H1 (cell line): Measurements from ENCODE around the gene EFCAB6. TPM values are rescaled to one million over a fixed set of nuclear protein-coding genes. Genes with fewer than 3 reads are reported as not detected.

Experiments
- CTCF ChIA-PET: fragments of 300-600 bp; sonication (Branson Sonifier 250); formaldehyde crosslinking; loops from one replicate; lab custom pipeline; 2021; ENCODE audit not compliant: partially characterized antibody; lab: Charles Lee
- POLR2A ChIA-PET: fragments of 300-600 bp; sonication (Branson Sonifier 250); formaldehyde crosslinking; loops from one replicate; lab custom pipeline; 2021; ENCODE audit warnings: inconsistent platforms; ENCODE audit not compliant: partially characterized antibody; lab: Charles Lee
- DNase-seq, 2 experiments: peaks; one replicate each; pipeline versions ENCODE4 v3.0.0 to v3.0.0-alpha.2; 2010 to 2022; ENCODE audit warnings: low spot score in 2 of 2, low read depth in 1 of 2, mixed read lengths in 1 of 2
- FAIRE-seq: peaks from 2 replicates; lab custom pipeline; 2011; peaks lifted over from hg19 to GRCh38; lab: Jason Lieb, UNC
- H2AFZ ChIP-seq: 2 replicates; pipeline ENCODE4 v1.8.1; 2012; ENCODE audit warnings: low read length, inconsistent platforms
- H2AK5ac ChIP-seq: 2 replicates; pipeline ENCODE4 v1.6.1; 2013; ENCODE audit warnings: low read depth, low read length
- H2BK120ac ChIP-seq: replicated peaks from 2 replicates; pipeline ENCODE3; 2013; ENCODE audit warnings: low read depth, low read length, inconsistent platforms
- H2BK12ac ChIP-seq: 2 replicates; pipeline ENCODE4 v1.6.1; 2013; ENCODE audit warnings: low read depth, low read length
- H2BK15ac ChIP-seq: 2 replicates; pipeline ENCODE4 v1.6.1; 2013; ENCODE audit warnings: low read length
- H2BK20ac ChIP-seq: 2 replicates; pipeline ENCODE4 v1.6.1; 2013; ENCODE audit warnings: low read length
- H2BK5ac ChIP-seq: 2 replicates; pipeline ENCODE4 v1.6.1; 2013; ENCODE audit warnings: low read depth, low read length
- H3K14ac ChIP-seq: 2 replicates; pipeline ENCODE4 v1.6.1; 2013; ENCODE audit warnings: inconsistent platforms; ENCODE audit not compliant: insufficient read length
- H3K18ac ChIP-seq: 2 replicates; pipeline ENCODE4 v1.6.1; 2013; ENCODE audit warnings: low read length; ENCODE audit errors: extremely low read depth
- H3K23ac ChIP-seq: 2 replicates; pipeline ENCODE4 v1.6.1; 2013; ENCODE audit warnings: inconsistent platforms; ENCODE audit not compliant: insufficient read length
- H3K23me2 ChIP-seq: 2 replicates; pipeline ENCODE4 v1.6.1; 2013; ENCODE audit warnings: low read depth, low read length
- H3K27ac ChIP-seq: 2 replicates; pipeline ENCODE4 v1.6.1; 2011; ENCODE audit warnings: low read depth, low read length, inconsistent platforms
- H3K27me3 ChIP-seq, 4 experiments: replicated peaks in 1 of 4; 1 replicate in 1 of 4; 2 replicates in 3 of 4; pipeline versions ENCODE4 v1.6.1 to v1.8.1; 2011 to 2013; ENCODE audit warnings: low read length in 3 of 4, mild to moderate bottlenecking in 3 of 4, inconsistent platforms in 2 of 4, mixed read lengths in 2 of 4, moderate library complexity in 1 of 4; ENCODE audit not compliant: control insufficient read depth in 3 of 4, insufficient read depth in 3 of 4; ENCODE audit errors: extremely low read depth in 1 of 4
- H3K36me3 ChIP-seq, 4 experiments: 2 replicates each; pipeline versions ENCODE4 v1.6.1 to v1.8.1; 2011 to 2013; ENCODE audit warnings: mild to moderate bottlenecking in 4 of 4, low read length in 3 of 4, moderate library complexity in 2 of 4, control low read depth in 1 of 4, inconsistent platforms in 1 of 4; ENCODE audit not compliant: insufficient read depth in 4 of 4, control insufficient read depth in 2 of 4
- H3K4ac ChIP-seq: replicated peaks from 2 replicates; pipeline ENCODE3; 2013; ENCODE audit warnings: low read length, low read depth, mixed read lengths, inconsistent platforms; ENCODE audit not compliant: insufficient read length
- H3K4me1 ChIP-seq, 4 experiments: replicated peaks in 1 of 4; 1 replicate in 1 of 4; 2 replicates in 3 of 4; pipeline versions ENCODE4 v1.6.1 to v1.8.1; 2011 to 2013; ENCODE audit warnings: low read length in 3 of 4, inconsistent platforms in 2 of 4, mixed read lengths in 1 of 4; ENCODE audit not compliant: insufficient read depth in 4 of 4, control insufficient read depth in 3 of 4
- H3K4me2 ChIP-seq, 2 experiments: 2 replicates each; pipeline versions ENCODE4 v1.6.1 to v1.8.1; 2011 to 2013; ENCODE audit warnings: low read depth in 2 of 2, low read length in 2 of 2, control low read depth in 1 of 2, inconsistent platforms in 1 of 2, mild to moderate bottlenecking in 1 of 2; ENCODE audit not compliant: insufficient read depth in 1 of 2
- H3K4me3 ChIP-seq, 4 experiments: fragments of 200-600, 300-600 bp in 1 of 4; sonication (generic), shearing (Covaris generic), sonication (Bioruptor Twin) in 1 of 4; 2 replicates each; pipeline versions ENCODE4 v1.5.1 to v1.8.1; 2011 to 2016; ENCODE audit warnings: low read length in 4 of 4, low read depth in 3 of 4, control low read depth in 2 of 4, inconsistent platforms in 2 of 4, mild to moderate bottlenecking in 2 of 4, mixed read lengths in 1 of 4, moderate library complexity in 1 of 4; ENCODE audit not compliant: insufficient read depth in 2 of 4; ENCODE audit errors: extremely low read depth in 1 of 4
- H3K56ac ChIP-seq: replicated peaks from 2 replicates; pipeline ENCODE3; 2013; ENCODE audit warnings: low read depth, mild to moderate bottlenecking, mixed read lengths, low read length, inconsistent platforms; ENCODE audit not compliant: insufficient read length
- H3K79me1 ChIP-seq: 2 replicates; pipeline ENCODE4 v1.6.1; 2013; ENCODE audit warnings: low read depth, low read length, control low read depth
- H3K79me2 ChIP-seq, 2 experiments: 2 replicates each; pipeline versions ENCODE4 v1.6.1 to v1.8.1; 2012 to 2013; ENCODE audit warnings: low read length in 2 of 2, mild to moderate bottlenecking in 2 of 2, inconsistent platforms in 1 of 2; ENCODE audit not compliant: insufficient read depth in 2 of 2, control insufficient read depth in 1 of 2
- H3K9ac ChIP-seq, 4 experiments: replicated peaks in 1 of 4; 1 replicate in 1 of 4; 2 replicates in 3 of 4; pipeline versions ENCODE4 v1.6.1 to v1.8.1; 2011 to 2013; ENCODE audit warnings: low read depth in 3 of 4, low read length in 3 of 4, control low read depth in 2 of 4, mild to moderate bottlenecking in 2 of 4, moderate library complexity in 2 of 4, inconsistent platforms in 1 of 4; ENCODE audit errors: extremely low read depth in 1 of 4
- H3K9me3 ChIP-seq, 2 experiments: 2 replicates each; pipeline versions ENCODE4 v1.6.1 to v1.8.1; 2012 to 2013; ENCODE audit warnings: mild to moderate bottlenecking in 2 of 2, moderate library complexity in 2 of 2, control low read depth in 1 of 2, inconsistent platforms in 1 of 2, low read depth in 1 of 2, low read length in 1 of 2, mixed read lengths in 1 of 2; ENCODE audit not compliant: insufficient read depth in 2 of 2
- H4K20me1 ChIP-seq, 2 experiments: replicated peaks in 1 of 2; 2 replicates each; pipeline versions ENCODE3 to v1.8.1; 2011 to 2013; ENCODE audit warnings: inconsistent platforms in 2 of 2, low read length in 2 of 2, mild to moderate bottlenecking in 1 of 2; ENCODE audit not compliant: insufficient read depth in 2 of 2, control insufficient read depth in 1 of 2
- H4K5ac ChIP-seq: 2 replicates; pipeline ENCODE4 v1.6.1; 2013; ENCODE audit warnings: low read length, low read depth, mixed read lengths, inconsistent platforms; ENCODE audit not compliant: insufficient read length
- H4K8ac ChIP-seq: 2 replicates; pipeline ENCODE4 v1.8.0; 2013; ENCODE audit warnings: mild to moderate bottlenecking, moderate library complexity, low read length, inconsistent platforms; ENCODE audit not compliant: insufficient read depth; ENCODE audit errors: extremely low read depth
- H4K91ac ChIP-seq: replicated peaks from 2 replicates; pipeline ENCODE3; 2013; ENCODE audit warnings: low read length, mixed read lengths, inconsistent platforms; ENCODE audit not compliant: insufficient read length
- ASH2L ChIP-seq: fragments of 200-600, 300-600 bp; sonication (generic); IDR thresholded peaks from one replicate; pipeline ENCODE4 v1.7.1; 2017; ENCODE audit warnings: low read length
- BRCA1 ChIP-seq: IDR thresholded peaks from 2 replicates; pipeline ENCODE4 v1.6.1; 2012; ENCODE audit warnings: low read depth, low read length, improper control_type of control experiment
- EGR1 ChIP-seq: IDR thresholded peaks from 2 replicates; pipeline ENCODE4 v1.6.1; 2011; ENCODE audit warnings: low read depth, low read length, borderline replicate concordance
- FOSL1 ChIP-seq: IDR thresholded peaks from 2 replicates; pipeline ENCODE4 v1.6.1; 2011; ENCODE audit warnings: mild to moderate bottlenecking, low read depth, low read length, moderate library complexity; ENCODE audit not compliant: insufficient read depth
- GABPA ChIP-seq: IDR thresholded peaks from 2 replicates; pipeline ENCODE4 v1.6.1; 2011; ENCODE audit warnings: mild to moderate bottlenecking, low read length, moderate library complexity, borderline replicate concordance; ENCODE audit not compliant: insufficient read depth
- KDM4A ChIP-seq: IDR thresholded peaks from one replicate; pipeline ENCODE4 v1.7.1; 2012; ENCODE audit warnings: low read depth, mild to moderate bottlenecking, moderate library complexity, low read length, inconsistent platforms; ENCODE audit not compliant: severe bottlenecking
- POLR2A ChIP-seq, 2 experiments: IDR thresholded peaks; 1 replicate in 1 of 2; 2 replicates in 1 of 2; pipeline ENCODE4 v1.6.1; 2011; ENCODE audit warnings: low read depth in 2 of 2, low read length in 2 of 2, mild to moderate bottlenecking in 2 of 2; ENCODE audit errors: control extremely low read depth in 1 of 2
- POLR2AphosphoS5 ChIP-seq: IDR thresholded peaks from 2 replicates; pipeline ENCODE4 v1.6.1; 2011; ENCODE audit warnings: low read depth, low read length
- RXRA ChIP-seq: IDR thresholded peaks from 2 replicates; pipeline ENCODE4 v1.6.1; 2011; ENCODE audit warnings: low read depth, mild to moderate bottlenecking, low read length, moderate library complexity; ENCODE audit not compliant: insufficient read depth
- SAP30 ChIP-seq: fragments of 300-600 bp; sonication (generic); IDR thresholded peaks from 2 replicates; pipeline ENCODE4 v1.7.1; 2012; ENCODE audit warnings: low read length, moderate library complexity, mild to moderate bottlenecking, inconsistent platforms; ENCODE audit not compliant: insufficient read depth, insufficient replicate concordance
- SIN3A ChIP-seq, 2 experiments: IDR thresholded peaks in 1 of 2; conservative IDR thresholded peaks in 1 of 2; 2 replicates each; pipeline ENCODE4 v1.6.1; 2011 to 2012; ENCODE audit warnings: low read length in 2 of 2, improper control_type of control experiment in 1 of 2, low read depth in 1 of 2, mild to moderate bottlenecking in 1 of 2
- SIRT6 ChIP-seq: IDR thresholded peaks from one replicate; pipeline ENCODE4 v1.7.1; 2012; ENCODE audit warnings: low read length, inconsistent platforms
- SRF ChIP-seq: IDR thresholded peaks from 2 replicates; pipeline ENCODE4 v1.6.1; 2011; ENCODE audit warnings: mild to moderate bottlenecking, low read depth, low read length, moderate library complexity
- TBP ChIP-seq: IDR thresholded peaks from 2 replicates; pipeline ENCODE4 v1.6.1; 2011; ENCODE audit warnings: low read depth, low read length, improper control_type of control experiment
- TCF12 ChIP-seq: IDR thresholded peaks from 2 replicates; pipeline ENCODE4 v1.6.1; 2011; ENCODE audit warnings: low read depth, mild to moderate bottlenecking, low read length
- YY1 ChIP-seq: IDR thresholded peaks from 2 replicates; pipeline ENCODE4 v1.6.1; 2011; ENCODE audit warnings: low read depth, mild to moderate bottlenecking, low read length
- WGBS, 2 experiments: shearing (Covaris generic) in 1 of 2; methylation state at CpG; one replicate each; pipeline versions ENCODE4 v1.1.6 to v1.1.7; 2013 to 2015; ENCODE audit warnings: low lambda C conversion rate in 2 of 2, mixed read lengths in 2 of 2, inconsistent platforms in 1 of 2, low coverage in 1 of 2, missing lambda C conversion rate in 1 of 2; ENCODE audit not compliant: insufficient replicate concordance in 2 of 2, insufficient coverage in 1 of 2, insufficient read length in 1 of 2; ENCODE audit errors: extremely low coverage in 1 of 2, missing lambda C conversion rate in 1 of 2; 5-methylcytosine and 5-hydroxymethylcytosine counted together
- polyA plus RNA-seq, 7 experiments: library from polyadenylated mRNA; depleted of rRNA in 3 of 7; stranded (reverse) in 5 of 7; unstranded in 2 of 7; fragments of >200 nt in 5 of 7; fragments of 200-250 nt in 2 of 7; gene quantifications; 1 replicate in 5 of 7; 2 replicates in 1 of 7; 4 replicates in 1 of 7; pipeline versions ENCODE4 v1.2.1 to v1.2.3, GENCODE V29; 2011 to 2013; ENCODE audit warnings: missing spikeins in 2 of 7, mixed read lengths in 2 of 7
- total RNA-seq: library from RNA; stranded (reverse); fragmentation: NEBNext Ultra II Directional; extraction: Animal tissue kit (Norgen Biotek cat#: 25700); gene quantifications from 2 replicates; pipeline ENCODE4 v1.2.1, GENCODE V29; 2021

The EFCAB6 gene
- total and polyA plus RNA-seq, 2 of the 8 experiments (the other 6 are each of a cell fraction or from before 2014, with no cell fraction given): 0.32 to 1.7 TPM

- Histone ChIP-seq H3K56ac (no peak overlapping the region), H3K36me3 (no peaks in the 10 kb centered on the region), H2BK120ac (no peak overlapping the region), H3K18ac (no peak overlapping the region), H3K4me3 (no peak overlapping the region), H3K23ac (no peak overlapping the region), H3K9ac (no peak overlapping the region), H3K4me2 (no peak overlapping the region), H2BK12ac (no peak overlapping the region), H4K20me1 (no peaks in the 10 kb centered on the region), H2BK5ac (no peak overlapping the region), H4K91ac (no peak overlapping the region), H3K79me2 (no peaks in the 10 kb centered on the region), H3K79me1 (no peaks in the 10 kb centered on the region), H2BK20ac (no peak overlapping the region), H3K4me1 (no peaks in the 10 kb centered on the region), H4K8ac (no peak overlapping the region), H3K27ac (no peak overlapping the region), H3K4ac (no peak overlapping the region), H3K27me3 (no peaks in the 10 kb centered on the region), H3K14ac (no peak overlapping the region), H2AK5ac (no peak overlapping the region), H3K23me2 (no peaks in the 10 kb centered on the region), H4K5ac (no peak overlapping the region), H2BK15ac (no peak overlapping the region), H2AFZ (no peak overlapping the region), H3K9me3 (no peaks in the 10 kb centered on the region)
- WGBS, 2 experiments: 80% methylated on average over 6 of the region's 6 CpGs; no CpG with 5 or more reads in 1 of the 2 experiments
- ChIA-PET POLR2A (interaction anchor here (0.7 kb wide), 2 partner anchors 17 to 132 kb away, joined by 3 to 4 read pairs; no protein-coding TSS in a partner anchor), CTCF (interaction anchor here (1.1 to 1.2 kb wide), 2 partner anchors 9 to 10 kb away, joined by 3 to 6 read pairs; no protein-coding TSS in a partner anchor)
- no peak for FAIRE-seq
- DNase-seq: no peak
- TF ChIP-seq TBP (no peak), POLR2A (IDR thresholded peaks at IDR 0.05; ENCODE audit: control extremely low read depth in 1 of 2, low read depth in 2 of 2, low read length in 2 of 2) (no peak), EGR1 (no peak), FOSL1 (no peak), TCF12 (no peak), SIN3A (conservative IDR thresholded peaks at IDR 0.05 in 1 of 2, IDR thresholded peaks at IDR 0.05 in 1 of 2; ENCODE audit: low read depth in 1 of 2, low read length in 2 of 2) (no peak), SIRT6 (no peak), SRF (no peak), ASH2L (no peak), GABPA (no peak), BRCA1 (no peak), KDM4A (no peak), RXRA (no peak), POLR2AphosphoS5 (no peak), YY1 (no peak), SAP30 (no peak)
These were observed 122.7 kb downstream of the EFCAB6 start for GRCh38 chr22:43689356-43689755.
